Dermis lymphatic vessel endothelial cell (primary cell): ENCODE data around the gene TLR5. TPM values are rescaled to one million over a fixed set of nuclear protein-coding genes. Genes with fewer than 3 reads are reported as not detected.

Source experiments
- total RNA-seq: library from RNA; depleted of rRNA; stranded (reverse); fragments of >200 nt; gene quantifications from 2 replicates; pipeline ENCODE4 v1.2.1, GENCODE V29; 2014

The TLR5 gene, protein sequence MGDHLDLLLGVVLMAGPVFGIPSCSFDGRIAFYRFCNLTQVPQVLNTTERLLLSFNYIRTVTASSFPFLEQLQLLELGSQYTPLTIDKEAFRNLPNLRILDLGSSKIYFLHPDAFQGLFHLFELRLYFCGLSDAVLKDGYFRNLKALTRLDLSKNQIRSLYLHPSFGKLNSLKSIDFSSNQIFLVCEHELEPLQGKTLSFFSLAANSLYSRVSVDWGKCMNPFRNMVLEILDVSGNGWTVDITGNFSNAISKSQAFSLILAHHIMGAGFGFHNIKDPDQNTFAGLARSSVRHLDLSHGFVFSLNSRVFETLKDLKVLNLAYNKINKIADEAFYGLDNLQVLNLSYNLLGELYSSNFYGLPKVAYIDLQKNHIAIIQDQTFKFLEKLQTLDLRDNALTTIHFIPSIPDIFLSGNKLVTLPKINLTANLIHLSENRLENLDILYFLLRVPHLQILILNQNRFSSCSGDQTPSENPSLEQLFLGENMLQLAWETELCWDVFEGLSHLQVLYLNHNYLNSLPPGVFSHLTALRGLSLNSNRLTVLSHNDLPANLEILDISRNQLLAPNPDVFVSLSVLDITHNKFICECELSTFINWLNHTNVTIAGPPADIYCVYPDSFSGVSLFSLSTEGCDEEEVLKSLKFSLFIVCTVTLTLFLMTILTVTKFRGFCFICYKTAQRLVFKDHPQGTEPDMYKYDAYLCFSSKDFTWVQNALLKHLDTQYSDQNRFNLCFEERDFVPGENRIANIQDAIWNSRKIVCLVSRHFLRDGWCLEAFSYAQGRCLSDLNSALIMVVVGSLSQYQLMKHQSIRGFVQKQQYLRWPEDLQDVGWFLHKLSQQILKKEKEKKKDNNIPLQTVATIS
- total RNA-seq, result 0.33 and 0.43 TPM in 2 replicates

DNA sequence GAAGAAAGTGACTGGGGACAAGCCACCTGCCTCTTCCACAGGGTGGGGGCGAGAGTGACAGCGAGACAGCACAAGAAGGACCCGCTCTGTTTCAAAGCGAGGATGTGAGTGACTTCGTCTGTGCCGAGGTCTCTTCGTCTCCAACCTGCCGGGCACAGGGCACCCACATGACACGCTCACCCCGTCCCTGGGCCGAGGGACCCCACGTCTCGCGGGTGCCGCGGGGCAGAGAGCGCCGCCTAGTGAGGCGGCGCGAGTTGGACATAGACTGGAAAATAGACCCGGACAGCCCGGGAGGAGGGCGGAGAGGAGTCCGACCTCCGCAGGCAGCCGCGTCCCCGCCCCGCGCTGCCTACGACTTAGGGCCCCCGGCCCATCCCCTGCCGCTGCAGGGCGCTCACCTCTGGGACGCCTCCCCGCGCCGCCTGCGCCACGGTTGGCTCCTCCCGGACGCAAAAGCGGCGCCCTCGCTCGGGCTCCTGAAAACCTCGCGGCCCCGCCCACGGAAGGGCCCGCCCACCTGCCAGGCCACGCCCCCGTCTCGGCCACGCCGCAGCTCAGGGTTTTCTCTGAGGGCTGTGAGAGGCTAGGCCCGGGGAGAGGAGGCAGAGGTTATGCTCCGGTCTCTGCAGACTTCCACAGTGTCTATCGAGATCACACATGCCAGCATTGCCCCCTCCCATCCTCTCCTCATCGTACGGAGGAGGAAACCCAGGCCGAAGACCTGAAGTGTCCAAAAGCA is at the start of gene TLR5:
TSS of gene TLR5 (minus strand) at position 454 of the 742 bp plus-strand sequence. CDS start 30,217 bp downstream, outside the sequence.

Other genes with a start within 250 kb of the TLR5 start
- gene SUSD4, start 220.9 kb upstream of the TLR5 start, total RNA-seq, result 0.09 and 0.11 TPM in 2 replicates